HCT116 (cell line): Measurements from ENCODE around the gene PHOSPHO1. TPM values are rescaled to one million over a fixed set of nuclear protein-coding genes. Genes with fewer than 3 reads are reported as not detected.
A peak's percentile ranks its signal among the peaks of the same experiment; 100 is the strongest.

ENCODE experiments used
- ATAC-seq: fragments of 200-7000 bp; cut with Tn5 transposase; 2 replicates; pipeline ENCODE4 v1.9.1; 2020; ENCODE audit warnings: mild to moderate bottlenecking, moderate library complexity
- BruUV-seq: library from RNA; stranded (reverse); fragments of 400-500 nt; replicated peaks from 2 replicates; lab custom pipeline; 2021; lab: Mats Ljungman, UMichigan
- CTCF ChIA-PET: fragments of 300-600 bp; sonication (Branson Sonifier 250); formaldehyde crosslinking; loops from one replicate; lab custom pipeline; 2021; ENCODE audit warnings: antibody characterized with exemption; lab: Charles Lee
- POLR2A ChIA-PET: fragments of 300-600, 350-600 bp; sonication (Branson Sonifier 250); formaldehyde crosslinking; loops from one replicate; lab custom pipeline; 2021; ENCODE audit warnings: antibody characterized with exemption; lab: Charles Lee
- RAD21 ChIA-PET, 2 experiments: fragments of 300-600 bp; sonication (Branson Sonifier 250); formaldehyde crosslinking; loops; one replicate each; lab custom pipeline; 2023; ENCODE audit warnings: low total read pairs in 2 of 2; ENCODE audit not compliant: uncharacterized antibody in 2 of 2, unreplicated experiment in 2 of 2, low non-redundant PET in 1 of 2; lab: Charles Lee
- DNase-seq: peaks from one replicate; pipeline ENCODE4 v3.0.0-alpha.2; 2010; ENCODE audit warnings: low read depth, low spot score
- H2AFZ ChIP-seq: fragments of 200-600 bp; shearing (Covaris generic), sonication (generic); 2 replicates; pipeline ENCODE4 v1.6.1; 2017; ENCODE audit warnings: low read depth, mixed run types, mixed read lengths, antibody characterized with exemption, low read length; ENCODE audit not compliant: poor library complexity, severe bottlenecking
- H3K27ac ChIP-seq: 2 replicates; pipeline ENCODE4 v1.5.1; 2012; ENCODE audit warnings: low read depth, low read length
- H3K27me3 ChIP-seq: fragments of 200-600 bp; sonication (generic); 2 replicates; pipeline ENCODE4 v1.6.1; 2016; ENCODE audit warnings: mixed run types, low read length, mixed read lengths; ENCODE audit not compliant: insufficient read depth
- H3K36me3 ChIP-seq, 2 experiments: fragments of 200-500 bp in 1 of 2; fragments of 200-600 bp in 1 of 2; sonication (Bioruptor generic) in 1 of 2; sonication (generic) in 1 of 2; 2 replicates each; pipeline versions ENCODE4 v1.5.1 to v1.6.1; 2014 to 2016; ENCODE audit warnings: low read length in 2 of 2, inconsistent platforms in 1 of 2, mixed read lengths in 1 of 2, mixed run types in 1 of 2; ENCODE audit not compliant: insufficient read depth in 2 of 2, control insufficient read depth in 1 of 2
- H3K4me1 ChIP-seq, 2 experiments: fragments of 200-600 bp in 1 of 2; sonication (generic) in 1 of 2; 2 replicates each; pipeline versions ENCODE4 v1.5.1 to v1.6.1; 2012 to 2017; ENCODE audit warnings: low read length in 2 of 2, inconsistent platforms in 1 of 2, mild to moderate bottlenecking in 1 of 2, mixed read lengths in 1 of 2, mixed run types in 1 of 2, moderate library complexity in 1 of 2; ENCODE audit not compliant: insufficient read depth in 2 of 2, control insufficient read depth in 1 of 2
- H3K4me2 ChIP-seq: fragments of 200-600 bp; sonication (generic); 2 replicates; pipeline ENCODE4 v1.6.1; 2017; ENCODE audit warnings: mixed run types, low read length, mixed read lengths
- H3K4me3 ChIP-seq, 2 experiments: fragments of 200-600 bp in 1 of 2; sonication (generic) in 1 of 2; replicated peaks in 1 of 2; 2 replicates each; pipeline ENCODE4 v1.5.1; 2011 to 2016; ENCODE audit warnings: low read length in 2 of 2, control low read depth in 1 of 2, low read depth in 1 of 2, mild to moderate bottlenecking in 1 of 2, mixed read lengths in 1 of 2, mixed run types in 1 of 2
- H3K79me2 ChIP-seq: fragments of 200-600 bp; sonication (generic); 2 replicates; pipeline ENCODE4 v1.6.1; 2017; ENCODE audit warnings: mild to moderate bottlenecking, mixed run types, low read length, moderate library complexity, mixed read lengths; ENCODE audit not compliant: insufficient read depth
- H3K9ac ChIP-seq: fragments of 200-600 bp; sonication (generic); 2 replicates; pipeline ENCODE4 v1.6.1; 2016; ENCODE audit warnings: low read length, mixed read lengths
- H3K9me2 ChIP-seq: fragments of 200-600 bp; sonication (generic), shearing (Covaris generic); 2 replicates; pipeline ENCODE4 v1.6.1; 2017; ENCODE audit warnings: mixed run types, mild to moderate bottlenecking, moderate library complexity; ENCODE audit not compliant: insufficient read depth
- H3K9me3 ChIP-seq, 2 experiments: fragments of 200-500 bp in 1 of 2; fragments of 200-600 bp in 1 of 2; sonication (Bioruptor generic) in 1 of 2; sonication (generic) in 1 of 2; 2 replicates each; pipeline ENCODE4 v1.6.1; 2014 to 2017; ENCODE audit warnings: low read length in 2 of 2, mixed read lengths in 2 of 2, inconsistent platforms in 1 of 2, low read depth in 1 of 2, mild to moderate bottlenecking in 1 of 2, mixed run types in 1 of 2, moderate library complexity in 1 of 2; ENCODE audit not compliant: control insufficient read depth in 1 of 2, insufficient read depth in 1 of 2
- H4K20me1 ChIP-seq: fragments of 200-600 bp; sonication (generic), shearing (Covaris generic); 2 replicates; pipeline ENCODE4 v1.6.1; 2017; ENCODE audit warnings: mixed run types, mild to moderate bottlenecking, moderate library complexity; ENCODE audit not compliant: insufficient read depth
- EGR1 ChIP-seq: IDR thresholded peaks from 2 replicates; pipeline ENCODE4 v1.6.1; 2012; ENCODE audit warnings: low read depth
- EZH2phosphoT487 ChIP-seq: fragments of 200-600 bp; IDR thresholded peaks from 2 replicates; pipeline ENCODE4 v1.6.1; 2018; ENCODE audit warnings: antibody characterized with exemption, borderline replicate concordance
- POLR2A ChIP-seq: IDR thresholded peaks from 2 replicates; pipeline ENCODE4 v1.7.0; 2011; ENCODE audit warnings: borderline replicate concordance; ENCODE audit not compliant: insufficient read depth, insufficient read length; ENCODE audit errors: extremely low read depth
- POLR2AphosphoS5 ChIP-seq: IDR thresholded peaks from 2 replicates; pipeline ENCODE4 v1.6.1; 2011; ENCODE audit warnings: mild to moderate bottlenecking, low read depth, low read length, moderate library complexity
- RAD21 ChIP-seq: IDR thresholded peaks from 2 replicates; pipeline ENCODE4 v1.6.1; 2012; ENCODE audit warnings: low read depth, mild to moderate bottlenecking
- SRF ChIP-seq: IDR thresholded peaks from 2 replicates; pipeline ENCODE4 v1.6.1; 2012; ENCODE audit warnings: low read depth
- YY1 ChIP-seq: IDR thresholded peaks from 2 replicates; pipeline ENCODE4 v1.6.1; 2011; ENCODE audit warnings: low read length, low read depth, moderate library complexity, mild to moderate bottlenecking; ENCODE audit not compliant: insufficient replicate concordance; ENCODE audit errors: extremely low read depth
- ZFX ChIP-seq: fragments of 450-650 bp; IDR thresholded peaks from 2 replicates; pipeline ENCODE4 v1.6.1; 2017
- ZNF274 ChIP-seq: fragments of 200-500 bp; sonication (Bioruptor generic); IDR thresholded peaks from 2 replicates; pipeline ENCODE4 v1.6.1; 2014; ENCODE audit warnings: mild to moderate bottlenecking, low read depth, low read length, inconsistent platforms
- intact Hi-C: fragments of 100-400 bp; cut with micrococcal nuclease; formaldehyde crosslinking; loops from 2 replicates; pipeline ENCODE4 v1.10.0; 2022
- total RNA-seq: library from RNA; stranded (reverse); gene quantifications from one replicate; pipeline ENCODE4 v1.2.1, GENCODE V29; 2021; ENCODE audit not compliant: unreplicated experiment
- TF ChIP-seq, protein P1 (sequence below), 3 experiments: fragments of 200-600 bp in 1 of 3; sonication (generic) in 1 of 3; IDR thresholded peaks in 2 of 3; conservative IDR thresholded peaks in 1 of 3; 2 replicates each; pipeline ENCODE4 v1.5.1; 2012 to 2017; ENCODE audit warnings: low read depth in 2 of 3, low read length in 2 of 3, antibody characterized with exemption in 1 of 3, borderline replicate concordance in 1 of 3, control low read depth in 1 of 3, mild to moderate bottlenecking in 1 of 3, mixed read lengths in 1 of 3, mixed run types in 1 of 3, moderate library complexity in 1 of 3; ENCODE audit not compliant: insufficient read depth in 1 of 3

The PHOSPHO1 gene
- total RNA-seq, 1 experiment from 2014 or later = 3.0 TPM

DNA sequence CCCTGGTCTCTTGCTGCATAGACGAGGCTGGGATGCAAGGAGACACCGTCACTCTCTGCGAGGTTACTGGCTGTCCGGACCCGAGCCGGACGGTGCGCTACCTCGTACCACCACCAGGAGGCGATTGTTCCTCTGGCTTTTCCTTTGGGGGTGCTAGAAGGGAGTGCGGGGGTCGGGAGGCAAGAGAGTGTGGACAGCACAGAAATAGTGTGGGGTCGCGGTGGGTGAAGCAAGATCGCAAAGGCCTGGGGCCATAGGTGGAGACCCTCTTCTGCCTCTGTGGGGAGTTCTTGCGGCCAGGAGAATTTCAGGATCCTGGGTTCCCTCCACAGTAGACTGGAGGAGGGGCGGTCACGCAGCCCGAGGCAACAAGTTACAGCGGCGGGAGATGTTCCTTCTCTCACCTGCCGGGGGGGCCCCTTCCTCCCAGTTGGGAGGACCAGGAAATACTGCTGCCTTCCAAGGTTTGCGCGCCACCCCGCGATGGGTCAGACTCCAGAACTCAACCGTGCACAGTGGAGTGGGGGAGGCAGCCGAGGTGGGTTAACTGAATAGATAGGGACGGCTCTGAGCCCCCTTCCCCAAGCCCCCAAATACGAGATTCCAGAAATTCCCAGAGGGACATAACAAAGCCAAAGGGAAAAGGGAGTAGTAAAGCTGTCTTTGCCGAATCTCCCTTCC is 6.9 kb downstream of the PHOSPHO1 start:
- H3K4me1 ChIP-seq = peaks cover 2 to 16% of the 10 kb centered on the region in 2 experiments; a peak in 3 of 4 replicates
- H2AFZ ChIP-seq = peak overlapping the region; percentile 36
- intact Hi-C loops = loop anchor here (10.0 kb wide), 1 partner anchor 269 kb away; no protein-coding TSS in a partner anchor
- no peaks in the 10 kb centered on the region for H3K27me3 ChIP-seq
- TF ChIP-seq POLR2A (no peak), EGR1 (no peak), EZH2phosphoT487 (no peak), SRF (no peak), ZFX (no peak), POLR2AphosphoS5 (no peak), RAD21 (peak; percentile 78), YY1 (peak; percentile 23), ZNF274 (no peak)
- TF ChIP-seq, protein P1, sequence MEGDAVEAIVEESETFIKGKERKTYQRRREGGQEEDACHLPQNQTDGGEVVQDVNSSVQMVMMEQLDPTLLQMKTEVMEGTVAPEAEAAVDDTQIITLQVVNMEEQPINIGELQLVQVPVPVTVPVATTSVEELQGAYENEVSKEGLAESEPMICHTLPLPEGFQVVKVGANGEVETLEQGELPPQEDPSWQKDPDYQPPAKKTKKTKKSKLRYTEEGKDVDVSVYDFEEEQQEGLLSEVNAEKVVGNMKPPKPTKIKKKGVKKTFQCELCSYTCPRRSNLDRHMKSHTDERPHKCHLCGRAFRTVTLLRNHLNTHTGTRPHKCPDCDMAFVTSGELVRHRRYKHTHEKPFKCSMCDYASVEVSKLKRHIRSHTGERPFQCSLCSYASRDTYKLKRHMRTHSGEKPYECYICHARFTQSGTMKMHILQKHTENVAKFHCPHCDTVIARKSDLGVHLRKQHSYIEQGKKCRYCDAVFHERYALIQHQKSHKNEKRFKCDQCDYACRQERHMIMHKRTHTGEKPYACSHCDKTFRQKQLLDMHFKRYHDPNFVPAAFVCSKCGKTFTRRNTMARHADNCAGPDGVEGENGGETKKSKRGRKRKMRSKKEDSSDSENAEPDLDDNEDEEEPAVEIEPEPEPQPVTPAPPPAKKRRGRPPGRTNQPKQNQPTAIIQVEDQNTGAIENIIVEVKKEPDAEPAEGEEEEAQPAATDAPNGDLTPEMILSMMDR (IDR thresholded peaks at IDR 0.05 in 2 of 3, conservative IDR thresholded peaks at IDR 0.05 in 1 of 3; ENCODE audit: borderline replicate concordance in 1 of 3, insufficient read depth in 1 of 3, low read depth in 2 of 3, low read length in 2 of 3) = peak; percentile 85 to 99 (median 99)
- TF ChIP-seq, all 23 proteins: peak for 3
- RAD21 ChIA-PET = no interaction called here
- Histone ChIP-seq H3K27ac (no peak overlapping the region), H3K9me3 (no peaks in the 10 kb centered on the region), H3K4me2 (peak overlapping the region; percentile 46), H3K4me3 (no peak overlapping the region), H3K9ac (no peak overlapping the region), H4K20me1 (no peaks in the 10 kb centered on the region), H3K36me3 (no peaks in the 10 kb centered on the region), H3K79me2 (no peaks in the 10 kb centered on the region), H3K9me2 (no peaks in the 10 kb centered on the region)
- ATAC-seq = peak; percentile 78
- CTCF ChIA-PET = no interaction called here
- BruUV-seq = no TSS peak
- POLR2A ChIA-PET = no interaction called here
- DNase-seq = peak; percentile 21
